Caco-2 (cell line): ENCODE results near the gene FAM174A. TPM values are rescaled to one million over a fixed set of nuclear protein-coding genes. Genes with fewer than 3 reads are reported as not detected.

ENCODE experiments used
- Bru-seq: library from RNA; stranded (reverse); fragments of 400-500 nt; gene quantifications from one replicate; lab custom pipeline; 2021; lab: Mats Ljungman, UMichigan
- BruChase-seq, 2 experiments: library from RNA; stranded (reverse); fragments of 400-500 nt; gene quantifications; one replicate each; lab custom pipeline; 2021; lab: Mats Ljungman, UMichigan
- BruUV-seq: library from RNA; stranded (reverse); fragments of 400-500 nt; replicated peaks from 2 replicates; lab custom pipeline; 2021; lab: Mats Ljungman, UMichigan
- CTCF ChIA-PET: fragments of 300-600 bp; sonication (Branson Sonifier 250); formaldehyde crosslinking; loops from one replicate; lab custom pipeline; 2022; ENCODE audit warnings: antibody characterized with exemption; lab: Charles Lee
- POLR2A ChIA-PET: fragments of 300-600 bp; sonication (Branson Sonifier 250); formaldehyde crosslinking; loops from one replicate; lab custom pipeline; 2022; ENCODE audit warnings: antibody characterized with exemption; lab: Charles Lee
- DNase-seq, 2 experiments: peaks; one replicate each; pipeline versions ENCODE4 v3.0.0 to v3.0.0-alpha.2; 2020 to 2022
- H3K27me3 ChIP-seq: replicated peaks from 2 replicates; pipeline ENCODE4 v1.6.0; 2011; ENCODE audit warnings: low read length; ENCODE audit not compliant: control insufficient read depth, insufficient read depth
- H3K36me3 ChIP-seq: 2 replicates; pipeline ENCODE4 v1.5.1; 2011; ENCODE audit warnings: low read length; ENCODE audit not compliant: control insufficient read depth, insufficient read depth
- H3K4me1 ChIP-seq: fragments of 250-450 bp; sonication (Bioruptor Pico); 2 replicates; pipeline ENCODE4 v1.5.1; 2020; ENCODE audit warnings: mild to moderate bottlenecking
- H3K4me3 ChIP-seq: 2 replicates; pipeline ENCODE4 v1.5.1; 2011; ENCODE audit warnings: low read depth, mild to moderate bottlenecking, control low read depth, low read length
- H3K9me3 ChIP-seq: fragments of 250-450 bp; sonication (Bioruptor Pico); 2 replicates; pipeline ENCODE4 v1.5.1; 2020; ENCODE audit warnings: mild to moderate bottlenecking, moderate library complexity
- H3K27ac Mint-ChIP-seq: one replicate; pipeline ENCODE4 v1.8.0; 2022; ENCODE audit warnings: mixed read lengths; ENCODE audit not compliant: unreplicated experiment
- H3K27me3 Mint-ChIP-seq: one replicate; pipeline ENCODE4 v1.8.0; 2022; ENCODE audit warnings: mixed read lengths; ENCODE audit not compliant: insufficient read depth, unreplicated experiment
- H3K36me3 Mint-ChIP-seq: one replicate; pipeline ENCODE4 v1.8.0; 2022; ENCODE audit warnings: mild to moderate bottlenecking, mixed read lengths; ENCODE audit not compliant: insufficient read depth, unreplicated experiment
- H3K4me1 Mint-ChIP-seq: one replicate; pipeline ENCODE4 v1.8.0; 2022; ENCODE audit warnings: low read depth, mixed read lengths; ENCODE audit not compliant: unreplicated experiment
- H3K4me3 Mint-ChIP-seq: one replicate; pipeline ENCODE4 v1.8.0; 2022; ENCODE audit warnings: mild to moderate bottlenecking, moderate library complexity, mixed read lengths; ENCODE audit not compliant: unreplicated experiment
- H3K9me3 Mint-ChIP-seq: one replicate; pipeline ENCODE4 v1.8.0; 2022; ENCODE audit warnings: mixed read lengths; ENCODE audit not compliant: unreplicated experiment
- intact Hi-C: fragments of 100-400 bp; cut with micrococcal nuclease; formaldehyde crosslinking; loops from one replicate; pipeline ENCODE4 v1.10.0; 2022; ENCODE audit not compliant: unreplicated experiment
- long read RNA-seq: library from polyadenylated mRNA; stranded (forward); transcript quantifications from one replicate; pipeline ENCODE4 v2.0.0, GENCODE V29; 2022
- total RNA-seq: library from RNA; stranded (reverse); gene quantifications from 2 replicates; pipeline ENCODE4 v1.2.3, GENCODE V29; 2022
- TF ChIP-seq, protein P1 (sequence below), 2 experiments: fragments of 200-600 bp in 1 of 2; IDR thresholded peaks; 1 replicate in 1 of 2; 2 replicates in 1 of 2; pipeline versions ENCODE4 v1.5.1 to v1.8.0; 2011 to 2022; ENCODE audit warnings: antibody characterized with exemption in 1 of 2, control low read depth in 1 of 2, inconsistent platforms in 1 of 2, low read depth in 1 of 2, low read length in 1 of 2, mild to moderate bottlenecking in 1 of 2, moderate library complexity in 1 of 2; ENCODE audit not compliant: insufficient read depth in 1 of 2, severe bottlenecking in 1 of 2, unreplicated experiment in 1 of 2

FAM174A gene
- total RNA-seq (3.1 and 4.3 TPM in 2 replicates), Bru-seq, nascent RNA (percentile 53 among the genes with signal in this experiment), BruChase-seq, experiment 1, labeled RNA remaining after a 2-hour chase (percentile 40 among the genes with signal in this experiment), BruChase-seq, experiment 2, labeled RNA remaining after a 6-hour chase (percentile 32 among the genes with signal in this experiment)
- long read RNA-seq, transcript FAM174A-201 (3 exons, 1,356 nt), result major isoform, 7 of 7 reads
- long read RNA-seq, partial matches to known transcripts, result 0 of 7 reads
- long read RNA-seq, other reads (novel, unspliced or antisense), result 0 of 7 reads

DNA sequence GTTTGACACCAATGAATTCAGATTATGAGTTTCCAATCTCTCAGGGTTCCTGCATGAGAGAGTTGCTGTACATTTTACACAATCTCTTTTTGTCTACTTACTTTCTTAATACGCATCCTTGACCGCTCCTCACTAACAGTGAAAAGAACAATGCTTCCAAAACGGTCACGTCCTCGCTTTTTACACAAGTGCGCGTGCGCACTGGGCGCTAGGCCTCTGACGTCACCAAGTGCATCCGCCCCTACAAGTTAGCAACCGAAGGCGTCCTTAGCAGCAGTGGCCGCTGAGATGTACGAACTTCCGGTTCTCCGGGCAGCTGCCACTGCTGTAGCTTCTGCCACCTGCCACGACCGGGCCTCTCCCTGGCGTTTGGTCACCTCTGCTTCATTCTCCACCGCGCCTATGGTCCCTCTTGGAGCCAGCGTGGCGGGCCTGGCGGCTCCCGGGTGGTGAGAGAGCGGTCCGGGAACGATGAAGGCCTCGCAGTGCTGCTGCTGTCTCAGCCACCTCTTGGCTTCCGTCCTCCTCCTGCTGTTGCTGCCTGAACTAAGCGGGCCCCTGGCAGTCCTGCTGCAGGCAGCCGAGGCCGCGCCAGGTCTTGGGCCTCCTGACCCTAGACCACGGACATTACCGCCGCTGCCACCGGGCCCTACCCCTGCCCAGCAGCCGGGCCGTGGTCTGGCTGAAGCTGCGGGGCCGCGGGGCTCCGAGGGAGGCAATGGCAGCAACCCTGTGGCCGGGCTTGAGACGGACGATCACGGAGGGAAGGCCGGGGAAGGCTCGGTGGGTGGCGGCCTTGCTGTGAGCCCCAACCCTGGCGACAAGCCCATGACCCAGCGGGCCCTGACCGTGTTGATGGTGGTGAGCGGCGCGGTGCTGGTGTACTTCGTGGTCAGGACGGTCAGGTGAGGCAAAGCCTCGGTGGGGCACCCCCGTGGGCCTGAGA is at the start of gene FAM174A:
TSS of gene FAM174A (plus strand) at position 315 of the 946 bp plus-strand sequence. CDS start at position 472, 157 bp downstream.
- H3K9me3 Mint-ChIP-seq, result peaks cover 25% of the 10 kb centered on the region
- POLR2A ChIA-PET, result no interaction called here
- peak; percentile 93 to 94 for DNase-seq
- H3K36me3 Mint-ChIP-seq, result peaks cover 10% of the 10 kb centered on the region
- peak within 1 kb of the TSS; percentile 87 for H3K27ac Mint-ChIP-seq
- H3K4me3 ChIP-seq, result peak within 1 kb of the TSS; percentile 52
- H3K27me3 Mint-ChIP-seq, result no peaks in the 10 kb centered on the region
- H3K36me3 ChIP-seq, result no peaks in the 10 kb centered on the region
- peaks cover 11% of the 10 kb centered on the region; the same call in 1 of the 2 replicates for H3K9me3 ChIP-seq
- CTCF ChIA-PET, result no interaction called here
- TF ChIP-seq, protein P1, sequence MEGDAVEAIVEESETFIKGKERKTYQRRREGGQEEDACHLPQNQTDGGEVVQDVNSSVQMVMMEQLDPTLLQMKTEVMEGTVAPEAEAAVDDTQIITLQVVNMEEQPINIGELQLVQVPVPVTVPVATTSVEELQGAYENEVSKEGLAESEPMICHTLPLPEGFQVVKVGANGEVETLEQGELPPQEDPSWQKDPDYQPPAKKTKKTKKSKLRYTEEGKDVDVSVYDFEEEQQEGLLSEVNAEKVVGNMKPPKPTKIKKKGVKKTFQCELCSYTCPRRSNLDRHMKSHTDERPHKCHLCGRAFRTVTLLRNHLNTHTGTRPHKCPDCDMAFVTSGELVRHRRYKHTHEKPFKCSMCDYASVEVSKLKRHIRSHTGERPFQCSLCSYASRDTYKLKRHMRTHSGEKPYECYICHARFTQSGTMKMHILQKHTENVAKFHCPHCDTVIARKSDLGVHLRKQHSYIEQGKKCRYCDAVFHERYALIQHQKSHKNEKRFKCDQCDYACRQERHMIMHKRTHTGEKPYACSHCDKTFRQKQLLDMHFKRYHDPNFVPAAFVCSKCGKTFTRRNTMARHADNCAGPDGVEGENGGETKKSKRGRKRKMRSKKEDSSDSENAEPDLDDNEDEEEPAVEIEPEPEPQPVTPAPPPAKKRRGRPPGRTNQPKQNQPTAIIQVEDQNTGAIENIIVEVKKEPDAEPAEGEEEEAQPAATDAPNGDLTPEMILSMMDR (IDR thresholded peaks at IDR 0.05; ENCODE audit: insufficient read depth in 1 of 2, low read depth in 1 of 2, low read length in 1 of 2, severe bottlenecking in 1 of 2, unreplicated experiment in 1 of 2), result no peak
- no TSS peak for BruUV-seq
- H3K27me3 ChIP-seq, result no peaks in the 10 kb centered on the region
- intact Hi-C loops, result loop anchor here (5.0 kb wide), 1 partner anchor 1142 kb away; no protein-coding TSS in a partner anchor
- H3K4me1 Mint-ChIP-seq, result peaks cover 6% of the 10 kb centered on the region
- H3K4me1 ChIP-seq, result 0 out of 2 replicates have a peak, but pooled peaks cover 4% of the 10 kb centered on the region
- H3K4me3 Mint-ChIP-seq, result peak within 1 kb of the TSS; percentile 89

DNA sequence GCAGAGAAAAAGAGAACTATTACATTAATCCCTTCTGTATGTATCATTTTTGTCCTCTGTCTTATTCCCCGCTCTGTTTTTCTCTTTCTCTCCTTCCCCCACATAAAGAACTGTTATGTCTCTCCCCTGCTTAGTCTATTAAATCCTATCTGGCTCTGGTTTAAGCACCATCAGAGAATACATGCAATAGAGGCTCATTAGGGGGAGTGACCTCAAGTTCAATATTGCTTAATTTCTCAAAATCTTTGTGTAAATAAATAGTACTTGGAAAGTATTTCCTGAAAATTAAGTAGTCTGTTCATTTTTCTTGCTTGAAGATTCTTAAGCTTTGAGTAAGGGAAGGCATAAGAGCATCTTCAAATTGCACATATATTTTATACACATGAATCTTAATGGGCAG is 41.2 kb upstream of the FAM174A start:
- Mint-ChIP-seq H3K36me3 (no peaks in the 10 kb centered on the region), H3K4me3 (no peak overlapping the region), H3K9me3 (no peaks in the 10 kb centered on the region), H3K27me3 (no peaks in the 10 kb centered on the region), H3K4me1 (no peaks in the 10 kb centered on the region), H3K27ac (no peak overlapping the region)
- Histone ChIP-seq H3K27me3 (no peaks in the 10 kb centered on the region), H3K9me3 (no peaks in the 10 kb centered on the region), H3K36me3 (no peaks in the 10 kb centered on the region), H3K4me1 (no peaks in the 10 kb centered on the region), H3K4me3 (no peak overlapping the region)
- ChIA-PET CTCF (no interaction called here), POLR2A (no interaction called here)
- intact Hi-C loops, result no loop called here
- no peak for DNase-seq
- TF ChIP-seq, protein P1 (IDR thresholded peaks at IDR 0.05; ENCODE audit: insufficient read depth in 1 of 2, low read depth in 1 of 2, low read length in 1 of 2, severe bottlenecking in 1 of 2, unreplicated experiment in 1 of 2), result no peak
- no TSS peak for BruUV-seq

DNA sequence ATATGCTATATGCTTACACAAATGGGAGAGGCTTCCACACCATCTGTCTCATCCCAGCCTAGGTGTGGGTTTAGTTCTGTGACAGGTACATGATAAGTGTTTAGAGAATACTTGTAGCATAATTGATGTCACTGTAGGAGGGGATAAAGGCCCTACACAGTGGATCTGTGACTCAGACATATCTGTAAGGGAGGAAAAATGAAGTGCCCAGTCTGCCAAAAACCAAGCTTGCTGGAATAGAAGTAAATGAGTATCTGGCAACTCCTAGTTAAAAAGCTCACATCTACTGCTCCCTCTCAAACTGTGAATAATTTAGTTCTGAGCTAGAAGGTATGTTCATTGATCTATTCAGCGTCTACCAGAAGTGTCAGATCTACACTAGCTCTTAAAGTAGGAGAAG is 38.9 kb upstream of the FAM174A start:
- no peak for DNase-seq
- H3K9me3 Mint-ChIP-seq, result no peaks in the 10 kb centered on the region
- H3K36me3 Mint-ChIP-seq, result no peaks in the 10 kb centered on the region
- Histone ChIP-seq H3K4me1 (no peaks in the 10 kb centered on the region), H3K4me3 (no peak overlapping the region), H3K27me3 (no peaks in the 10 kb centered on the region), H3K9me3 (no peaks in the 10 kb centered on the region), H3K36me3 (no peaks in the 10 kb centered on the region)
- ChIA-PET CTCF (no interaction called here), POLR2A (no interaction called here)
- no peaks in the 10 kb centered on the region for H3K4me1 Mint-ChIP-seq
- no peaks in the 10 kb centered on the region for H3K27me3 Mint-ChIP-seq
- no TSS peak for BruUV-seq
- TF ChIP-seq, protein P1 (IDR thresholded peaks at IDR 0.05; ENCODE audit: insufficient read depth in 1 of 2, low read depth in 1 of 2, low read length in 1 of 2, severe bottlenecking in 1 of 2, unreplicated experiment in 1 of 2), result no peak
- H3K4me3 Mint-ChIP-seq, result no peak overlapping the region
- intact Hi-C loops, result no loop called here
- no peak overlapping the region for H3K27ac Mint-ChIP-seq
